Spinal cord (tissue), 10 donors: ENCODE results near the gene PAQR5. TPM values are rescaled to one million over a fixed set of nuclear protein-coding genes. Genes with fewer than 3 reads are reported as not detected.
"Not testable (repeated sequence)": the region's sequence is repeated elsewhere in the genome, so short reads cannot be mapped to it uniquely, and the experiment has no call there.

ENCODE experiments used
- DNase-seq, 6 donors: peaks; one replicate each; pipeline versions ENCODE4 v3.0.0 to v3.0.0-alpha.2; 2013 to 2015; ENCODE audit warnings: low spot score in 6 of 6, low read depth in 4 of 6
- H3K27ac ChIP-seq: one replicate; pipeline ENCODE4 v1.5.1; 2013; ENCODE audit warnings: low read depth, low read length, control low read depth
- H3K27me3 ChIP-seq: one replicate; pipeline ENCODE4 v1.6.1; 2013; ENCODE audit warnings: low read length; ENCODE audit not compliant: control insufficient read depth, insufficient read depth
- H3K36me3 ChIP-seq: one replicate; pipeline ENCODE4 v1.6.1; 2013; ENCODE audit warnings: low read length; ENCODE audit not compliant: control insufficient read depth, insufficient read depth
- H3K4me1 ChIP-seq: one replicate; pipeline ENCODE4 v1.6.1; 2013; ENCODE audit warnings: low read length; ENCODE audit not compliant: control insufficient read depth, insufficient read depth
- H3K4me3 ChIP-seq: one replicate; pipeline ENCODE4 v1.5.1; 2013; ENCODE audit warnings: low read depth, low read length, control low read depth
- H3K9me3 ChIP-seq: one replicate; pipeline ENCODE4 v1.6.1; 2013; ENCODE audit warnings: low read length; ENCODE audit not compliant: control insufficient read depth, insufficient read depth
- WGBS: methylation state at CpG from one replicate; pipeline ENCODE4 v1.1.5; 2013; ENCODE audit warnings: missing lambda C conversion rate; ENCODE audit not compliant: insufficient coverage; 5-methylcytosine and 5-hydroxymethylcytosine counted together
- polyA plus RNA-seq, 2 donors: library from polyadenylated mRNA; unstranded; fragments of 120-200 nt; gene quantifications; one replicate each; pipeline ENCODE4 v1.2.1, GENCODE V29; 2013; ENCODE audit not compliant: insufficient read length in 2 of 2
- total RNA-seq, 2 donors: library from RNA; depleted of rRNA in 1 of 2; stranded (reverse); fragments of 120-200 nt in 1 of 2; fragments of >200 nt in 1 of 2; gene quantifications; one replicate each; pipeline versions ENCODE4 v1.2.3 to v1.2.4, GENCODE V29; 2013 to 2014
- donor health status: healthy.

The PAQR5 gene
- total and polyA plus RNA-seq, 4 donors, result 2.9 to 9.3 (median 4.8) TPM

DNA sequence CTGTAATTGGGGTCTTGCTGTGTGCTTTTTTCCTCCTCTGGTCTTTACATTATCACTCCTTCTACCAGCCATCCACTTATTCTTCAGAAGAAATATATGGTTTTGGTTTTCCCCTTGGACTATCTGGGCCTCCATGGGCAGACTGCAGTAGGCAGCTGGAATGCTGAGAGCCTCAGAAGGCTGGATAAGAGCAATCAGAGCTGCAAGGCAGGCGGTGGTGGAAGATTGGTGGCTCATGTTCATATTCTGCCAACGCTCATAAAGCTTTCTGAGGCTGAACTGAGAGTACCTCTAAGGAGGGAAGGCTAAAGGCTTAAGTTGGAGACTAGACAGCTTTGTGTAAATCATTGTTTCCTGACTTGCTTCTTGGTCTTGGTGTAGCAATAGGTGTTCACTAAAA, 148.2 kb downstream of the PAQR5 start:
- 100% methylated on average over 2 of the region's 2 CpGs for WGBS
- Histone ChIP-seq H3K4me3 (no peak overlapping the region), H3K27me3 (no peaks in the 10 kb centered on the region), H3K36me3 (no peaks in the 10 kb centered on the region), H3K27ac (no peak overlapping the region), H3K4me1 (peaks cover 3% of the 10 kb centered on the region), H3K9me3 (no peaks in the 10 kb centered on the region)
- DNase-seq, result no peak

DNA sequence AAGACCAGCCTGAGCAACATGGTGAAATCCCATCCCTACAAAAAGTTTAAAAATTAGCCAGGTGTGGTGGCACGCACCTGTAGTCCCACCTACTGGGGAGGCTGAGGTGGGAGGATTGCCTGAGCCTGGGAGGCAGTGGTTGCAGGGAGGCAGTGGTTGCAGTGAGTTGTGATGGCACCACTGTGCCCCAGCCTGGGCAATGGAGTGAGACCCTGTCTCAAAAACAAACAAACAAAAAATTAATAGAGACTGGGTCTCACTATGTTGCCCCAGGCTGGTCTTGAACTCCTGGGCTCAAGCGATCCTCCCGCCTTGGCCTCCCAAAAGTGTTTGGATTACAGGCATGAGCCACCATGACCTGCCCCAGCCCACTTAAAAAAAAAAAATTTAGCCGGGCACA, 151.5 kb downstream of the PAQR5 start:
- not testable (repeated sequence) for H3K4me3 ChIP-seq, H3K27ac ChIP-seq, H3K27me3 ChIP-seq, H3K36me3 ChIP-seq, H3K9me3 ChIP-seq, DNase-seq
- WGBS, result 95% methylated on average over 3 of the region's 4 CpGs
- peaks cover 23% of the 10 kb centered on the region for H3K4me1 ChIP-seq

DNA sequence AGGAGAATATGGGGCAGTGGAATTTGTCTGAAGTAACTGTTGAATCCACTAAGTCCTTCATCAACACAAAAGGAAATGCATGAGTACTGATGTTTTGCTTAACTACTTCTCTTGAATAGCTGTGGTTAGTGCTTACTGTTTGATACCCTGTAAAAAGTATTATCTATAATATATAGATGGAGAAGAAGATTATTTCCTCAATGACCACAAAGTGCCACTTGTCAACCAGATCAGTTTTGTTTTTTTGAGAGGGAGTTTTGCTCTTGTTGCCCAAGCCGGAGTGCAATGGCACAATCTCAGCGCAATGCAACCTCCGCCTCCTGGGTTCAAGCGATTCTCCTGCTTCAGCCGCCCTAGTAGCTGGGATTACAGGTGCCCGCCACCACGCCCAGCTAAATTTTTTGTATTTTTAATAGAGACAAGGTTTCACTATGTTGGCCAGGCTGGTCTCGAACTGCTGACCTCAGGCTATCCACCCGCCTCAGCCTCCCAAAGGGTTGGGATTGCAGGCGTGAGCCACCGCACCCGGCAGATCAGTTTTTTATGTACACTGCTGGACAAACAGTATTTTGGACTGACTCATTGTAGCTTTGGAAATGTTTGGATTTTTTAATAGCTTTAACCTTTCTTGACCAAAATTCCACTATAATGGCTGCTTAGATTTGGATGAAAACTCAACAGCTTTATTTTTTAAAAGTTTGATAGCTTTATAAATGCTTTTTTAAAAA, 152.4 kb downstream of the PAQR5 start:
- no peaks in the 10 kb centered on the region for H3K27me3 ChIP-seq
- no peak overlapping the region for H3K4me3 ChIP-seq
- peaks cover 23% of the 10 kb centered on the region for H3K4me1 ChIP-seq
- H3K9me3 ChIP-seq, result no peaks in the 10 kb centered on the region
- WGBS, result 92% methylated on average over 12 of the region's 12 CpGs
- no peak for DNase-seq
- peaks cover 8% of the 10 kb centered on the region for H3K36me3 ChIP-seq
- no peak overlapping the region for H3K27ac ChIP-seq

DNA sequence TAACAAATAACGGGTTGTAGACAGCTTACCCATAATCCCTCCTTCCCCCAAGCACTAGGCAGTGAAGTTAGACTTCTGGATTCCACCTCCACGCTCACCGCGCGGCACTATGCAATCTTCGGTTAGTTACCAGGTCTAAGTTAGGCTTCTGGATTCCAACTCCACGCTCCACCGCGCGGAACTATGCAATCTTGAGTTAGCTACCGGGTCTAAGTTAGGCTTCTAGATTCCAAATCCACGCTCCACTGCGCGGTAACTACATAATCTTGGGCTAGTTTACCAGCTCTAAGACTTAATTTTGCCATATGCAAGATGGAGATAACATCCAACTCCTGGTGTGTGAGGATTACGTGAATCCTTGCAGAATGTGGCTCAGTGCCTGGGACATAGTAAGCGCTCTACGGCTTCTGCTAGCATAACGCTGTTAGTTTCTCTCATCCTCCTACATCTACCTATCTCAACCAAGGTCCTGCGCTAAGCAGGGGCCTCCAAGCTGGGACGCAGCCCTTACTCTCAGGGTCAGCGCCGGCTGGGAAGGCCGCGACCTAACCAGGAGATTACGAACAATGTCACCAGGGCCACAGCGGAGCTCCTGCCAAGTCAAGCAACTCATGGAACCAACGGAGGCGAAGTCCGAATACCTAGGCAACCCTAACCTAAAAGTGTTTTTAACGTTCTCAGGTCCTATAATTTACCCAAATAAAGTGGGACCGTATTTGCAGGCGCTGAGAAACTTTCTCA, 153.4 kb downstream of the PAQR5 start:
- Histone ChIP-seq H3K36me3 (peaks cover 13% of the 10 kb centered on the region), H3K4me3 (peak overlapping the region; percentile 90), H3K4me1 (peaks cover 23% of the 10 kb centered on the region), H3K27me3 (no peaks in the 10 kb centered on the region), H3K9me3 (no peaks in the 10 kb centered on the region), H3K27ac (peak overlapping the region; percentile 94)
- no peak for DNase-seq
- WGBS, result 4% methylated on average over 29 of the region's 32 CpGs

DNA sequence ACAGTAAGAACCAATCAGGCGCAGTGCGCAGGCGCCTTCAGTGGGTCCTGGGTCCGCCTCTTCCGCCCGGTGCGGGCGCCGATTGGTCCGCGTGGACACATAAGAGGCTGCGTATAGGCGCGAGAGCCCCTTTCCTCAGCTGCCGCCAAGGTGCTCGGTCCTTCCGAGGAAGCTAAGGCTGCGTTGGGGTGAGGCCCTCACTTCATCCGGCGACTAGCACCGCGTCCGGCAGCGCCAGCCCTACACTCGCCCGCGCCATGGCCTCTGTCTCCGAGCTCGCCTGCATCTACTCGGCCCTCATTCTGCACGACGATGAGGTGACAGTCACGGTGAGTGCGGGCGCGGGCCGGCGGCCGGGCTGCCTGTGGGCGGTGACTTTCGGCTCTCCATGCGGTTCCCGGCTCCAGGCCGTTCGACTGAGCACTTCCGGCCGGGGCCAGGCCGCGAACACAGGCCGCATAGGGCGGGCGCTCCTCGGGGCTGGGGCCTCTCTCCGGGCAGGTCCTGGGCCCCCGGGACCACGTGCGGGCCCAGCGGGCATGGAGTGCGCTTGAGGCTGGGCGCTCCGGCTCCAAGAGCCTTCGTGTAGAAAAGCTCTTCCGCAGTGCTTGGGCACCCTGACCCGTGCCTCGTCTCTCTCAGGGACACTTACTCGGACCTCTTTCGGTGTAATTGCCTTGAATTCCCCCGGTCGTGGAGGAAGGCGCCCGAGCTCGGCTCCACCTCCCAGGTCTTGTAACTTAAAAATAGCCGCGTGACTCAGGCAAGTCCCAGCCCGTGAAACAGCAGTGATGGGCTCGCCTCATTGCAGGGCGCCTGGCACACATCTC, 154.2 kb downstream of the PAQR5 start, which contains the start of gene RPLP1:
Gene RPLP1 (plus strand): TSS at position 127 of the 830 bp plus-strand sequence. CDS start 131 bp downstream, at position 258.
- peaks cover 13% of the 10 kb centered on the region for H3K36me3 ChIP-seq

DNA sequence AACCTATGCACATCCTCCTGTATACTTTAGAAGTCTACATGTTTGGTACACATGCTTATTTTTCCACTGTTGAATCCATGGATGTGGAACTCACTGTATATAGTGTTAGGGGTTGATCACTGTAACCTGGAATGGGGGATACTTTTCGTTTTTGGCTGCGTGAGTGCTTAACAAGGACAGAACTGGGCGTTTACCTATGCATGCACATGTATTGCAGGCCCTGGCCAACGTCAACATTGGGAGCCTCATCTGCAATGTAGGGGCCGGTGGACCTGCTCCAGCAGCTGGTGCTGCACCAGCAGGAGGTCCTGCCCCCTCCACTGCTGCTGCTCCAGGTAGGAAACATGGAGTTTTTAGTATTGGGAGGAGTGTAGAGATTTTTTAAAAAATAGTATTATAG, 156.2 kb downstream of the PAQR5 start:
- H3K4me1 ChIP-seq, result peaks cover 23% of the 10 kb centered on the region
- H3K27ac ChIP-seq, result no peak overlapping the region
- WGBS, result 53% methylated on average over 5 of the region's 5 CpGs
- H3K36me3 ChIP-seq, result peaks cover 20% of the 10 kb centered on the region
- no peaks in the 10 kb centered on the region for H3K9me3 ChIP-seq
- DNase-seq, result no peak
- H3K4me3 ChIP-seq, result no peak overlapping the region
- H3K27me3 ChIP-seq, result no peaks in the 10 kb centered on the region

More for the DNA sequence above, 154.2 kb downstream of the PAQR5 start, which contains the start of gene RPLP1:
- H3K4me3 ChIP-seq, result peak within 1 kb of the TSS; percentile 90
- H3K9me3 ChIP-seq, result no peaks in the 10 kb centered on the region
- DNase-seq, result peak; percentile 92 to 99 (median 95)
- WGBS, result under 1% methylated on average over 77 of the region's 77 CpGs
- H3K27ac ChIP-seq, result peak within 1 kb of the TSS; percentile 94
- H3K4me1 ChIP-seq, result peaks cover 23% of the 10 kb centered on the region
- no peaks in the 10 kb centered on the region for H3K27me3 ChIP-seq

DNA sequence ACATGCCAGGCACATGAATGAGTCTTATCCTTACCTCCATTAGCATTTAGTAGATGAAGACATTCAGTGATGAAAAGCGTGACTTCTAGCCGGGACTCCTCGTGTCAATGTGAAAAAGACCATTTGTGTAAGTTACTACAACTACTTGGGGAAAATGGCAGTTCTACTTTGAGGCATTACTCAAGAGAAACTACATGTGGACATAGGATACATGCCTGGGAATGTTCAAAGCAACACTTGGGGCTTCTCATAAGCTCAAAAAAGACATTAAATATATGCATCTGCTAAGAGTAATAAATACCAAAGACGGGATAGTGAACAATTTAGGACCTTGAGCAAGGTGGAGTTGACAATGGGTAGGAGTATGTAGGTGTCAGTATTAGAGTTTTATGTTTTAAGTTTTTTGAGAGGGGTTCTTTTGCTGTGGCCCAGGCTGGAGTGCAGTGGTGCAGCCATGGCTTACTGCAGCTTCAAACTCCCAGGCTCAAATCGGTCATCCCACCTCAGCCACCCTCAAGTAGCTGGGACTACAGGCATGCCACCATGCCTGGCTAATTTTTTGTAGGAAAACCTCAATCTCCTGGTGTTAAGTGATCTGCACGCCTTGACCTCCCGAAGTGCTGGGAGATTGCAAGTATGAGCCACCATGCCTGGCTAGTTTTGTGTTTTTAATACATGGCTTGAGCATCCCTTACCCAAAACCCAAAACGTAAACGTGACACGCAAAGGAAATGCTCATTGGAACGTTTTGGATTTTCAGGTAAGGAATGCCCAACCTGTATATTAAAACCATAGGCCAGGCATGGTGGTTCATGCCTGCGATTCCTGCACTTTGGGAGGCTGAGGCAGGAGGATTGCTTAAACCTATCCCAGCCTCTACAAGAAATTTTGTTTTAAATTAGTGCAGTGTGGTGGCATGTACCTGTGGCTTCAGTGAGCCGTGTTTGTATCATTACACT, 157.8 kb downstream of the PAQR5 start:
- Histone ChIP-seq H3K9me3 (no peaks in the 10 kb centered on the region), H3K27ac (no peak overlapping the region), H3K4me3 (no peak overlapping the region), H3K4me1 (peaks cover 23% of the 10 kb centered on the region), H3K36me3 (peaks cover 22% of the 10 kb centered on the region), H3K27me3 (no peaks in the 10 kb centered on the region)
- no peak for DNase-seq
- 96% methylated on average over 3 of the region's 13 CpGs for WGBS
